ENCODE data around the gene STXBP5. TPM values are rescaled to one million over a fixed set of nuclear protein-coding genes. Genes with fewer than 3 reads are reported as not detected.

The STXBP5 gene
- total RNA-seq, 1 donor from 2014 or later, result 26.9 TPM

DNA sequence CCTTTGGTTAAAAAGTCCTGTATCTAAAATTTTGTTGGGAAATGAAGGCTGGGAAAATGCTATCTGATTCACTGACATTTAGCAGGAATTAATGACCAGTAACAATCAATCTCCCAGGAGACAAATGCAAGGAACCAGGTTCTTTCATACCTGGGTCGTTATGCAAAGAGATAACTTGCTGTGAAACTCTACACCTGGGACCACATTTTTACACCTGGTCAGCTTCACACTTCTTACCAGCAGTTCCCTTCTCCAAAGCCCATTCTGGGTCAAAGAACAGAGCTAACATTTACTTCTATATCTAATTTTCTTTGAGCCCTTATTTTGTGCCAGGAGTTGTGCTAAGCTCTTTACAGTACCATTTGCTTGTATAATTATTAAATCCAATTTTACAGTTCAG is 27.4 kb upstream of the STXBP5 start:
- Mint-ChIP-seq H3K36me3 (ENCODE audit: low read depth, unreplicated experiment) (no peaks in the 10 kb centered on the region), H3K9me3 (ENCODE audit: unreplicated experiment) (no peaks in the 10 kb centered on the region), H3K27me3 (ENCODE audit: unreplicated experiment) (no peaks in the 10 kb centered on the region), H3K27ac (ENCODE audit: unreplicated experiment) (no peak overlapping the region), H3K4me1 (ENCODE audit: unreplicated experiment) (no peaks in the 10 kb centered on the region), H3K4me3 (ENCODE audit: unreplicated experiment) (no peak overlapping the region)
- no peak for DNase-seq (ENCODE audit: low spot score)
- TF ChIP-seq, protein P1, sequence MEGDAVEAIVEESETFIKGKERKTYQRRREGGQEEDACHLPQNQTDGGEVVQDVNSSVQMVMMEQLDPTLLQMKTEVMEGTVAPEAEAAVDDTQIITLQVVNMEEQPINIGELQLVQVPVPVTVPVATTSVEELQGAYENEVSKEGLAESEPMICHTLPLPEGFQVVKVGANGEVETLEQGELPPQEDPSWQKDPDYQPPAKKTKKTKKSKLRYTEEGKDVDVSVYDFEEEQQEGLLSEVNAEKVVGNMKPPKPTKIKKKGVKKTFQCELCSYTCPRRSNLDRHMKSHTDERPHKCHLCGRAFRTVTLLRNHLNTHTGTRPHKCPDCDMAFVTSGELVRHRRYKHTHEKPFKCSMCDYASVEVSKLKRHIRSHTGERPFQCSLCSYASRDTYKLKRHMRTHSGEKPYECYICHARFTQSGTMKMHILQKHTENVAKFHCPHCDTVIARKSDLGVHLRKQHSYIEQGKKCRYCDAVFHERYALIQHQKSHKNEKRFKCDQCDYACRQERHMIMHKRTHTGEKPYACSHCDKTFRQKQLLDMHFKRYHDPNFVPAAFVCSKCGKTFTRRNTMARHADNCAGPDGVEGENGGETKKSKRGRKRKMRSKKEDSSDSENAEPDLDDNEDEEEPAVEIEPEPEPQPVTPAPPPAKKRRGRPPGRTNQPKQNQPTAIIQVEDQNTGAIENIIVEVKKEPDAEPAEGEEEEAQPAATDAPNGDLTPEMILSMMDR (IDR thresholded peaks at IDR 0.05; ENCODE audit: unreplicated experiment), result no peak

DNA sequence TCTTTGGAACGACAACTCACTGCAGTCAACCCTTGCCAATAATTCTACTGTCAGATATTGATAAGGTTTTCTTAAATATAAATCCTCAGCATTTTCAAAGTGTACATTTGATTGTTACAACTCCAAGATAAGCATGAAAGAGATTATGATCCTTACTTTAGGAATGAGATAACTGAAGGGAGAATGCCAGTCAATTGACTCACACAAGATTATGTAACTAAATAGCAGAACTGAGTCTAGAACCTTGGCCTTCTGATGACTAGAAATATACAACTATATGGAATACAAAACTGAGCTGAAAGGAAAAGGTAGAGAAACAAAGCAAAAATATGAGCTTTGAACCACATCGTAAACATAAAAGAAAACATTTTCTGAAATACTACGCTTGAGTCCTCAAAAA is 26.9 kb upstream of the STXBP5 start:
- H3K9me3 Mint-ChIP-seq (ENCODE audit: unreplicated experiment), result no peaks in the 10 kb centered on the region
- DNase-seq (ENCODE audit: low spot score), result no peak
- no peak overlapping the region for H3K27ac Mint-ChIP-seq (ENCODE audit: unreplicated experiment)
- no peak overlapping the region for H3K4me3 Mint-ChIP-seq (ENCODE audit: unreplicated experiment)
- H3K27me3 Mint-ChIP-seq (ENCODE audit: unreplicated experiment), result no peaks in the 10 kb centered on the region
- no peaks in the 10 kb centered on the region for H3K4me1 Mint-ChIP-seq (ENCODE audit: unreplicated experiment)
- TF ChIP-seq, protein P1 (IDR thresholded peaks at IDR 0.05; ENCODE audit: unreplicated experiment), result no peak
- H3K36me3 Mint-ChIP-seq (ENCODE audit: low read depth, unreplicated experiment), result no peaks in the 10 kb centered on the region

DNA sequence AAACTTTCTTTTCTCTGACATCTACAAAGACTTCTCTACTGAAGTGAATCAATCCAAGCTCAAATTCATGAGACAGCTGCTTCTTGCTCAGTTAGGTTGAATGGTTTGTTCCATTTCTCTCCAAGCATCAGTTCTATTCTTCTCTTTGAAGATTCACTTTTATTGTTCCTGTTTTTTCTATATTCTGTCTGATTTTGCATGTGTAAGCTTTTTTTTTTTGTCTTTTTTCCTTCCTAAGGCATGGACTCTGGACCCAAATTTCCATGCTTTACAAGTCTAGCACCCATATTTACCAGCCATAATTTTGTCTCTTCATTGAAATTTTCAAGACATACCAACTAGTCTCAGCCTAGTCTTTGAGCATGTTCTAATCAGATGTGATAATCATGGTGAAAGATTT is 25.9 kb upstream of the STXBP5 start:
- no peaks in the 10 kb centered on the region for H3K4me1 Mint-ChIP-seq (ENCODE audit: unreplicated experiment)
- H3K27ac Mint-ChIP-seq (ENCODE audit: unreplicated experiment), result no peak overlapping the region
- H3K27me3 Mint-ChIP-seq (ENCODE audit: unreplicated experiment), result no peaks in the 10 kb centered on the region
- no peak overlapping the region for H3K4me3 Mint-ChIP-seq (ENCODE audit: unreplicated experiment)
- no peaks in the 10 kb centered on the region for H3K9me3 Mint-ChIP-seq (ENCODE audit: unreplicated experiment)
- TF ChIP-seq, protein P1 (IDR thresholded peaks at IDR 0.05; ENCODE audit: unreplicated experiment), result no peak
- DNase-seq (ENCODE audit: low spot score), result no peak
- no peaks in the 10 kb centered on the region for H3K36me3 Mint-ChIP-seq (ENCODE audit: low read depth, unreplicated experiment)

DNA sequence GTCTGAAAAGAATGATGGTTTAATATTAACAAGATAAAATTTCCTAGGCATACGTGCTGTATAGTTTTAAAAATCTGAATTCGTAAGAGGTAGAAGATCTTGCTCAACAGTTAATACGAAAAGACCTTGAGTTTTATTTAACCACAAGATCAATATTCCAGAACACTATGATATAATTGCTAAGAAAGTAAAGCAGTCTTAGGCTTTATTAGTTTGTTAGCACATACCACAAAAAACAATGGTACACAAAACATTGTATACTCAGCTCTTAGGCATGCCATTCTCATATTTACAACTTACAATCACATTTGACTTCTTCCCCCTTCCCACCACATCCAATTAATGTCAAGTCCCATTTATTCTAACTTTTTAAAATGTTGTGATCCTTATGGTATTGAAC is 24.4 kb upstream of the STXBP5 start:
- Mint-ChIP-seq H3K9me3 (ENCODE audit: unreplicated experiment) (no peaks in the 10 kb centered on the region), H3K27ac (ENCODE audit: unreplicated experiment) (no peak overlapping the region), H3K4me1 (ENCODE audit: unreplicated experiment) (no peaks in the 10 kb centered on the region), H3K4me3 (ENCODE audit: unreplicated experiment) (no peak overlapping the region), H3K36me3 (ENCODE audit: low read depth, unreplicated experiment) (no peaks in the 10 kb centered on the region), H3K27me3 (ENCODE audit: unreplicated experiment) (no peaks in the 10 kb centered on the region)
- TF ChIP-seq, protein P1 (IDR thresholded peaks at IDR 0.05; ENCODE audit: unreplicated experiment), result no peak
- no peak for DNase-seq (ENCODE audit: low spot score)

- H3K9me3 Mint-ChIP-seq (ENCODE audit: unreplicated experiment), result no peaks in the 10 kb centered on the region
- no peak for DNase-seq (ENCODE audit: low spot score)
- TF ChIP-seq, protein P1 (IDR thresholded peaks at IDR 0.05; ENCODE audit: unreplicated experiment), result no peak
- H3K36me3 Mint-ChIP-seq (ENCODE audit: low read depth, unreplicated experiment), result no peaks in the 10 kb centered on the region
- no peak overlapping the region for H3K4me3 Mint-ChIP-seq (ENCODE audit: unreplicated experiment)
- peaks cover 1% of the 10 kb centered on the region for H3K27me3 Mint-ChIP-seq (ENCODE audit: unreplicated experiment)
- H3K4me1 Mint-ChIP-seq (ENCODE audit: unreplicated experiment), result no peaks in the 10 kb centered on the region
- H3K27ac Mint-ChIP-seq (ENCODE audit: unreplicated experiment), result no peak overlapping the region
Measured at GRCh38 chr6:147180926-147181325, 23.3 kb upstream of the STXBP5 start.
